Measurements from ENCODE around the gene ASCC2. TPM values are rescaled to one million over a fixed set of nuclear protein-coding genes. Genes with fewer than 3 reads are reported as not detected.

Gene ASCC2
- total and polyA plus RNA-seq, 2 of the 4 experiments (the other 2 are of a cell fraction), result 40.0 to 62.2 TPM

DNA sequence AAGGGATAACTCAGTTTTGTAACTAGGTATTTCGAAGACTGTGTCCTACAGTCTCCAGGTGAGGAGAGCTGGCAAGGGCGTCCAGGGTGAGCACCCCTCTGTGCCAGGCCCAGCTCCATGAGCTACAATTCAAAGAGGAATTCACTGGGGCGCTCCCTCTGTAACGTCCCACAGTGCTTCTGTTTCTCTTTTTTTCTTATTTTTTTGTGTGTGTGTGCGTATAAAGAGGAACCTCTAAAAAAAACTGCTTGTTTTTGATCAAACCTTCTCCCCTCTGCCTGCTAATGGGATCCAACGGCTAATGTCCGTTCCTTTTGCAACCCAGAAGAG is 17.1 kb downstream of the ASCC2 start:
- no TSS peak for BruUV-seq (replicated peaks)
- Histone ChIP-seq H3K27ac (ENCODE audit: insufficient read depth, low read length) (no peak overlapping the region), H2AK5ac (ENCODE audit: low read depth, low read length) (no peak overlapping the region), H4K8ac (ENCODE audit: low read depth in 2 of 2, low read length in 2 of 2) (no peak overlapping the region), H3K9me3 (ENCODE audit: control insufficient read depth, insufficient read depth, low read length) (no peaks in the 10 kb centered on the region), H3K4me3 (ENCODE audit: insufficient read depth, low read depth, low read length) (no peak overlapping the region), H3K4me1 (ENCODE audit: control insufficient read depth, insufficient read depth, low read length) (peaks cover 2% of the 10 kb centered on the region; the same call in 1 of the 2 replicates), H2BK5ac (ENCODE audit: low read depth, low read length, poor library complexity, severe bottlenecking) (peak overlapping the region; percentile 48), H3K14ac (replicated peaks; ENCODE audit: low read depth, low read length) (no peak overlapping the region), H3K23ac (ENCODE audit: low read depth, low read length) (no peak overlapping the region), H3K18ac (ENCODE audit: low read depth, low read length) (no peak overlapping the region), H3K27me3 (ENCODE audit: control insufficient read depth, insufficient read depth, low read length) (no peaks in the 10 kb centered on the region), H2BK120ac (ENCODE audit: low read depth, low read length) (no peak overlapping the region), H3K4me2 (ENCODE audit: low read depth, low read length) (no peak overlapping the region), H4K5ac (ENCODE audit: low read depth, low read length) (no peak overlapping the region), H2AK9ac (replicated peaks; ENCODE audit: low read depth, low read length, poor library complexity) (no peak overlapping the region), H3K9ac (ENCODE audit: low read depth, low read length) (no peak overlapping the region), H3K36me3 (ENCODE audit: control insufficient read depth, insufficient read depth, low read length) (peaks cover 35% of the 10 kb centered on the region), H4K20me1 (ENCODE audit: insufficient read depth, low read length) (peaks cover 13% of the 10 kb centered on the region; the same call in 1 of the 2 replicates), H3K4ac (ENCODE audit: low read depth, low read length) (no peak overlapping the region), H2AFZ (replicated peaks; ENCODE audit: low read length, poor library complexity) (no peak overlapping the region), H3K56ac (ENCODE audit: extremely low read depth, insufficient read depth, low read length) (no peak overlapping the region), H2BK20ac (ENCODE audit: low read depth, low read length) (no peak overlapping the region), H3K79me1 (ENCODE audit: low read depth in 1 of 2, low read length in 2 of 2) (peaks cover 0 to 12% of the 10 kb centered on the region in 2 experiments; a peak in 2 of 4 replicates), H3K9me1 (ENCODE audit: insufficient read depth, low read length) (peaks cover 8% of the 10 kb centered on the region; the same call in 1 of the 2 replicates), H2BK15ac (ENCODE audit: low read depth, low read length) (no peak overlapping the region), H4K91ac (ENCODE audit: insufficient read depth, low read depth, low read length) (no peak overlapping the region)
- POLR2A ChIA-PET (ENCODE audit: unreplicated experiment), result no interaction called here
- DNase-seq (no peak), ATAC-seq (ENCODE audit: low read depth) (no peak)
- in situ Hi-C loops (cut with MboI; ENCODE audit: low sequenced_read_pairs), result no loop called here
- 51% methylated on average over 2 of the region's 7 CpGs; no CpG with 5 or more reads in 1 of the 2 experiments for WGBS, 2 experiments (ENCODE audit: extremely low coverage in 2 of 2, insufficient read length in 1 of 2)
- CTCF ChIA-PET, result interaction anchor here (1.1 kb wide), 1 partner anchor 185 kb away, joined by 5 read pairs; no protein-coding TSS in a partner anchor
- TF ChIP-seq BHLHE40 (IDR thresholded peaks at IDR 0.05; ENCODE audit: low read depth, low read length), result no peak
- TF ChIP-seq CEBPB (IDR thresholded peaks at IDR 0.05; ENCODE audit: low read depth, low read length), result no peak
- dilution Hi-C loops (cut with HindIII; ENCODE audit: low sequenced_read_pairs, unreplicated experiment), result no loop called here
- intact Hi-C loops (cut with micrococcal nuclease), result loop anchor here (1.0 to 5.0 kb wide), 2 partner anchors 171 to 184 kb away; no protein-coding TSS in a partner anchor

Data from IMR-90 (cell line).